MM.1S (cell line): Measurements from ENCODE around the gene ZNF618.

Experiments
- EZH2 ChIP-seq: fragments of 300-600 bp; sonication (generic); optimal IDR thresholded peaks from 2 replicates; pipeline ENCODE3; 2017; ENCODE audit warnings: low read depth, mild to moderate bottlenecking, antibody characterized with exemption, low read length, mixed read lengths
- EZH2phosphoT487 ChIP-seq: fragments of 300-600 bp; sonication (generic); IDR thresholded peaks from 2 replicates; pipeline ENCODE4 v1.6.1; 2018; ENCODE audit warnings: antibody characterized with exemption, low read length
- TF ChIP-seq, protein P1 (sequence below): fragments of 300-600 bp; sonication (generic); IDR thresholded peaks from 2 replicates; pipeline ENCODE4 v1.5.1; 2016; ENCODE audit warnings: antibody characterized with exemption, low read length, mixed read lengths

DNA sequence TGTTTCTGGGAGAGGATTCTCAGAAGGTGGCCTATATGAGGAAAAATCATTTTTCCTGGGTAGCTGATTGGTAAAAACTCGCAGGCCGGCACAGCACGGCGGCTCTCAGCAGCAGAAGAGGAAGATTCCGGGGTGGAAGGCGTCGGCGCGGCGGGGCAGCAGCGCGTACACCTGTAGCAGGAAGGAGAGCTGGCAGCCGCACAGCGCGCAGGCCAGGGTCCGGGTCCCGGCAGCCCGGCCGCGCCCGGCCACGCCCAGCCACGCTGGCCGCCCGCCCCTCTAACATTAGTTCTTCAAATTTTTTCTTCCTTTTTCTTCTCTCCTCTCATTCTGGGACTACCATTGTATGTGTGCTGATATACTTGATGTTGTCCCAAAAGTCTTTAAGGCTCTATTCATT lies 24.8 kb upstream of the ZNF618 start:
- TF ChIP-seq, protein P1, sequence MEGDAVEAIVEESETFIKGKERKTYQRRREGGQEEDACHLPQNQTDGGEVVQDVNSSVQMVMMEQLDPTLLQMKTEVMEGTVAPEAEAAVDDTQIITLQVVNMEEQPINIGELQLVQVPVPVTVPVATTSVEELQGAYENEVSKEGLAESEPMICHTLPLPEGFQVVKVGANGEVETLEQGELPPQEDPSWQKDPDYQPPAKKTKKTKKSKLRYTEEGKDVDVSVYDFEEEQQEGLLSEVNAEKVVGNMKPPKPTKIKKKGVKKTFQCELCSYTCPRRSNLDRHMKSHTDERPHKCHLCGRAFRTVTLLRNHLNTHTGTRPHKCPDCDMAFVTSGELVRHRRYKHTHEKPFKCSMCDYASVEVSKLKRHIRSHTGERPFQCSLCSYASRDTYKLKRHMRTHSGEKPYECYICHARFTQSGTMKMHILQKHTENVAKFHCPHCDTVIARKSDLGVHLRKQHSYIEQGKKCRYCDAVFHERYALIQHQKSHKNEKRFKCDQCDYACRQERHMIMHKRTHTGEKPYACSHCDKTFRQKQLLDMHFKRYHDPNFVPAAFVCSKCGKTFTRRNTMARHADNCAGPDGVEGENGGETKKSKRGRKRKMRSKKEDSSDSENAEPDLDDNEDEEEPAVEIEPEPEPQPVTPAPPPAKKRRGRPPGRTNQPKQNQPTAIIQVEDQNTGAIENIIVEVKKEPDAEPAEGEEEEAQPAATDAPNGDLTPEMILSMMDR: no peak
- TF ChIP-seq EZH2phosphoT487 (no peak), EZH2 (no peak)
